HG03103 (cell line): ENCODE measurements around the gene CIAO3.

Experiments used
- ATAC-seq: cut with Tn5 transposase; IDR thresholded peaks from one replicate; pipeline ENCODE4 v1.9.1; 2021; ENCODE audit warnings: low read depth; ENCODE audit not compliant: unreplicated experiment

Gene CIAO3

DNA sequence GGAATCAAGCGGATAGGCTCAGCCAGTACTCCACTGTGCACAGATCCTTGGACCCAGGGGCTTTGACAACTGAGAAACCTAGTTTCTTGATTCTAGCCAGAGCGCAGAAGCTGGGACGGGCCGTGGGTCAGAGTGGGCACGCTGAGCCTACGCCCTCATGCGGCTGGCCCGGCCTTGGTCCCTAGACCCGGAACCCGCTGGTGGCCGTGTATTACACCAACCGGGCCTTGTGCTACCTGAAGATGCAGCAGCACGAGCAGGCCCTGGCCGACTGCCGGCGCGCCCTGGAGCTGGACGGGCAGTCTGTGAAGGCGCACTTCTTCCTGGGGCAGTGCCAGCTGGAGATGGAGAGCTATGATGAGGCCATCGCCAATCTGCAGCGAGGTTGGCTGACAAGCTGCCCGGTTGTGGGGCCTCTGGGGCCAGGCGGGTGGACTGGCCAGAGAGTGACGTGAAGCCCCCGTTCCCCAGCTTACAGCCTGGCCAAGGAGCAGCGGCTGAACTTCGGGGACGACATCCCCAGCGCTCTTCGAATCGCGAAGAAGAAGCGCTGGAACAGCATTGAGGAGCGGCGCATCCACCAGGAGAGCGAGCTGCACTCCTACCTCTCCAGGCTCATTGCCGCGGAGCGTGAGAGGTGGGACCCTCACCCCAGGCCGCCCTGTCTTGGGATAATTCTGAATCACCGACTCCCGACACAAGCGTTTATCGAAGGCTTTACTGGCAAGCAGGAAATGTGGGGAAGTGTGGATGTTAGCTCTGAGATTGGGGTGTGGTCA lies 59.6 kb downstream of the CIAO3 start:
- ATAC-seq: no peak

DNA sequence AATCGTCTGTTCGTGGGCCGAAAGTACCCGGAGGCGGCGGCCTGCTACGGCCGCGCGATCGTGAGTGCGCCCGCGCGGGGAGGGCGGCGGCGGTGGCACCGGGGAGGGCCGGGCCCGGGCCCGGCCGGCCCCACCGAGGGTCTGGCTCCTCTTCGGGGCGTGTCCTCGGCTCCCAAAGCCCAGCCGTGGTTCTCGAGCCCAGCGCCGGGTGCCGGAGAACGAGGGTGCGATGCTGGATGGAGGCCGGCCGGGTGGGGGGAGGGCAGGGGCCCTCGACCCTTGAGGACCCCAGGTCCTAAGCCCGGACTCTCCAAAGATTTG lies 60.2 kb downstream of the CIAO3 start:
- no peak for ATAC-seq

DNA sequence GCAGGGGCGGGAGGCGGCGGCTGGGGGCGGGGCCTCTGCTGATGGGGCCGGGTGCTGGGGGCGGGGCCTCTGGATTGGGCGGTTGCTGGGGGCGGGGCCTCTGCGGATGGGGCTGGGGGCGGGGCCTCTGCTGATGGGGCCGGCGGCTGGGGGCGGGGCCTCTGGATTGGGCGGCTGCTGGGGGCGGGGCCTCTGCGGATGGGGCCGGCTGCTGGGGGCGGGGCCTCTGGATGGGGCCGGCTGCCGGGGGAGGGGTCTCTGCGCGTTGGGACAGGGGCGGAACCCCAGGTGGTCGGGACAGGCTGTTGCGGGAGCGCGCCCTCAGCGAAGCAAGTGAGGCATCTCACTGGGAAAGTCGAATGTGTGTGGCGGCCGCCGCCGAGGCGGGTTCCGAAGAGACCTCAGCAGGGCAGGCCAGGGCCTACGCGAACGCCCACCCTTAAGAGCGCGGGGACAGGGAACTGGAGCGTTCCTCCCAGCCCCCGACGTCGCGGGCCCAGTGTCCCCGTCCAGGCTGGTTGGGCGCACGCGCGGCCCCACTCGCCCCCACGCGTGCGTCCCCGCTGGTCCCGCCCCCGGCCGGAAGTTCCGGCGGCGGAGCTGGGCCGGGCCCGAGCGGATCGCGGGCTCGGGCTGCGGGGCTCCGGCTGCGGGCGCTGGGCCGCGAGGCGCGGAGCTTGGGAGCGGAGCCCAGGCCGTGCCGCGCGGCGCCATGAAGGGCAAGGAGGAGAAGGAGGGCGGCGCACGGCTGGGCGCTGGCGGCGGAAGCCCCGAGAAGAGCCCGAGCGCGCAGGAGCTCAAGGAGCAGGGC lies 60.8 kb downstream of the CIAO3 start, which contains the start of gene STUB1:
Gene STUB1, plus strand, starts transcription at position 597 of the 811 bp plus-strand sequence. Its CDS starts 116 bp downstream, at position 713.
- ATAC-seq: no peak
